T-helper 2 cell treated with Interferon-gamma antibody and Interleukin-4, amounts not matched to agents 5 μg/mL and 100 μg/mL, for 36 hours (primary cell): ENCODE measurements around the gene CACFD1.

Experiments
- DNase-seq: peaks from one replicate; pipeline ENCODE4 v3.0.0; 2021; ENCODE audit warnings: low spot score
- H3K27ac Mint-ChIP-seq: one replicate; pipeline ENCODE4 v1.8.0; 2021; ENCODE audit warnings: mild to moderate bottlenecking, mixed read lengths
- H3K27me3 Mint-ChIP-seq: one replicate; pipeline ENCODE4 v1.8.0; 2021; ENCODE audit warnings: low read depth, mixed read lengths
- H3K36me3 Mint-ChIP-seq: one replicate; pipeline ENCODE4 v1.8.0; 2021; ENCODE audit warnings: low read depth, mixed read lengths
- H3K4me1 Mint-ChIP-seq: one replicate; pipeline ENCODE4 v1.8.0; 2021; ENCODE audit warnings: low read depth, mixed read lengths
- H3K4me3 Mint-ChIP-seq: one replicate; pipeline ENCODE4 v1.8.0; 2022; ENCODE audit warnings: mild to moderate bottlenecking, moderate library complexity, mixed read lengths
- H3K9me3 Mint-ChIP-seq: one replicate; pipeline ENCODE4 v1.8.0; 2021; ENCODE audit warnings: mixed read lengths

The CACFD1 gene

GRCh38 chr9:133499132-133499891 lies 39.5 kb downstream of the CACFD1 start:
- peaks cover 2% of the 10 kb centered on the region for H3K27me3 Mint-ChIP-seq
- DNase-seq: no peak
- no peak overlapping the region for H3K27ac Mint-ChIP-seq
- H3K4me3 Mint-ChIP-seq: no peak overlapping the region
- peaks cover 22% of the 10 kb centered on the region for H3K9me3 Mint-ChIP-seq
- H3K36me3 Mint-ChIP-seq: no peaks in the 10 kb centered on the region
- H3K4me1 Mint-ChIP-seq: no peaks in the 10 kb centered on the region

- Mint-ChIP-seq H3K4me1 (no peaks in the 10 kb centered on the region), H3K27ac (no peak overlapping the region), H3K9me3 (peaks cover 22% of the 10 kb centered on the region), H3K27me3 (peaks cover 2% of the 10 kb centered on the region), H3K4me3 (no peak overlapping the region), H3K36me3 (no peaks in the 10 kb centered on the region)
- no peak for DNase-seq
Observed at GRCh38 chr9:133499892-133500270, 40.1 kb downstream of the CACFD1 start.

- H3K36me3 Mint-ChIP-seq: no peaks in the 10 kb centered on the region
- H3K27me3 Mint-ChIP-seq: peaks cover 2% of the 10 kb centered on the region
- H3K27ac Mint-ChIP-seq: no peak overlapping the region
- DNase-seq: no peak
- H3K4me1 Mint-ChIP-seq: no peaks in the 10 kb centered on the region
- no peak overlapping the region for H3K4me3 Mint-ChIP-seq
- H3K9me3 Mint-ChIP-seq: peaks cover 22% of the 10 kb centered on the region
Observed at GRCh38 chr9:133502112-133502511, 42.3 kb downstream of the CACFD1 start.

GRCh38 chr9:133505186-133505830 lies 45.5 kb downstream of the CACFD1 start:
- peaks cover 6% of the 10 kb centered on the region for H3K27me3 Mint-ChIP-seq
- peaks cover 7% of the 10 kb centered on the region for H3K4me1 Mint-ChIP-seq
- peaks cover 22% of the 10 kb centered on the region for H3K9me3 Mint-ChIP-seq
- no peak overlapping the region for H3K27ac Mint-ChIP-seq
- H3K36me3 Mint-ChIP-seq: no peaks in the 10 kb centered on the region
- H3K4me3 Mint-ChIP-seq: no peak overlapping the region
- no peak for DNase-seq

GRCh38 chr9:133505901-133506652 lies 46.3 kb downstream of the CACFD1 start:
- peaks cover 7% of the 10 kb centered on the region for H3K4me1 Mint-ChIP-seq
- DNase-seq: no peak
- H3K4me3 Mint-ChIP-seq: no peak overlapping the region
- no peak overlapping the region for H3K27ac Mint-ChIP-seq
- peaks cover 20% of the 10 kb centered on the region for H3K9me3 Mint-ChIP-seq
- H3K36me3 Mint-ChIP-seq: no peaks in the 10 kb centered on the region
- H3K27me3 Mint-ChIP-seq: peaks cover 6% of the 10 kb centered on the region

GRCh38 chr9:133506653-133507038 lies 46.9 kb downstream of the CACFD1 start:
- no peak for DNase-seq
- no peak overlapping the region for H3K27ac Mint-ChIP-seq
- H3K4me1 Mint-ChIP-seq: peaks cover 7% of the 10 kb centered on the region
- H3K36me3 Mint-ChIP-seq: no peaks in the 10 kb centered on the region
- H3K4me3 Mint-ChIP-seq: no peak overlapping the region
- H3K9me3 Mint-ChIP-seq: peaks cover 15% of the 10 kb centered on the region
- H3K27me3 Mint-ChIP-seq: peaks cover 6% of the 10 kb centered on the region

GRCh38 chr9:133507246-133507965 lies 47.6 kb downstream of the CACFD1 start:
- Mint-ChIP-seq H3K27me3 (peaks cover 6% of the 10 kb centered on the region), H3K36me3 (no peaks in the 10 kb centered on the region), H3K4me3 (no peak overlapping the region), H3K4me1 (peaks cover 7% of the 10 kb centered on the region), H3K27ac (no peak overlapping the region), H3K9me3 (peaks cover 7% of the 10 kb centered on the region)
- DNase-seq: no peak

GRCh38 chr9:133508046-133508445 lies 48.3 kb downstream of the CACFD1 start:
- no peak overlapping the region for H3K27ac Mint-ChIP-seq
- peaks cover 3% of the 10 kb centered on the region for H3K9me3 Mint-ChIP-seq
- H3K4me1 Mint-ChIP-seq: peaks cover 7% of the 10 kb centered on the region
- DNase-seq: no peak
- no peak overlapping the region for H3K4me3 Mint-ChIP-seq
- H3K36me3 Mint-ChIP-seq: no peaks in the 10 kb centered on the region
- peaks cover 6% of the 10 kb centered on the region for H3K27me3 Mint-ChIP-seq

- no peaks in the 10 kb centered on the region for H3K36me3 Mint-ChIP-seq
- H3K4me3 Mint-ChIP-seq: peak overlapping the region; percentile 46
- DNase-seq: no peak
- H3K27me3 Mint-ChIP-seq: peaks cover 5% of the 10 kb centered on the region
- no peak overlapping the region for H3K27ac Mint-ChIP-seq
- H3K4me1 Mint-ChIP-seq: peaks cover 7% of the 10 kb centered on the region
- no peaks in the 10 kb centered on the region for H3K9me3 Mint-ChIP-seq
Observed at GRCh38 chr9:133509179-133510083, 49.7 kb downstream of the CACFD1 start.

GRCh38 chr9:133510926-133511505 lies 51.2 kb downstream of the CACFD1 start:
- H3K36me3 Mint-ChIP-seq: no peaks in the 10 kb centered on the region
- H3K27ac Mint-ChIP-seq: no peak overlapping the region
- peaks cover 5% of the 10 kb centered on the region for H3K27me3 Mint-ChIP-seq
- DNase-seq: no peak
- peaks cover 7% of the 10 kb centered on the region for H3K4me1 Mint-ChIP-seq
- H3K9me3 Mint-ChIP-seq: no peaks in the 10 kb centered on the region
- H3K4me3 Mint-ChIP-seq: no peak overlapping the region

- peaks cover 7% of the 10 kb centered on the region for H3K4me1 Mint-ChIP-seq
- H3K27ac Mint-ChIP-seq: no peak overlapping the region
- H3K9me3 Mint-ChIP-seq: no peaks in the 10 kb centered on the region
- peaks cover 5% of the 10 kb centered on the region for H3K27me3 Mint-ChIP-seq
- DNase-seq: no peak
- no peaks in the 10 kb centered on the region for H3K36me3 Mint-ChIP-seq
- H3K4me3 Mint-ChIP-seq: no peak overlapping the region
Observed at GRCh38 chr9:133511607-133512006, 51.8 kb downstream of the CACFD1 start.

- DNase-seq: no peak
- Mint-ChIP-seq H3K4me3 (no peak overlapping the region), H3K27ac (no peak overlapping the region), H3K9me3 (no peaks in the 10 kb centered on the region), H3K36me3 (no peaks in the 10 kb centered on the region), H3K27me3 (peaks cover 5% of the 10 kb centered on the region), H3K4me1 (peaks cover 7% of the 10 kb centered on the region)
Observed at GRCh38 chr9:133512253-133513213, 52.8 kb downstream of the CACFD1 start.
